ENCODE data around the gene CYB5D1.

The CYB5D1 gene

GRCh38 chr17:7846063-7846735 lies 11.6 kb upstream of the CYB5D1 start:
- DNase-seq = no peak

- no peak for DNase-seq
These were observed 10.8 kb upstream of the CYB5D1 start for GRCh38 chr17:7846765-7847661.

DNA sequence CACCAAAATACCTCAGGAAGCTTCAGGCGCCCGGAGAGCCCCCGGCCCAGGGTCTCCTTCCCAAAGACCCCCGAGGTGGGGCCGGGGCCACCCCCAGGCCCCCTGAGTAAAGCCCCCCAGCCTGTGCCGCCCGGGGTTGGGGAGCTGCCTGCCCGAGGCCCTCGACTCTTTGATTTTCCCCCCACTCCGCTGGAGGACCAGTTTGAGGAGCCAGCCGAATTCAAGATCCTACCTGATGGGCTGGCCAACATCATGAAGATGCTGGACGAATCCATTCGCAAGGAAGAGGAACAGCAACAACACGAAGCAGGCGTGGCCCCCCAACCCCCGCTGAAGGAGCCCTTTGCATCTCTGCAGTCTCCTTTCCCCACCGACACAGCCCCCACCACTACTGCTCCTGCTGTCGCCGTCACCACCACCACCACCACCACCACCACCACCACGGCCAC lies 9.6 kb upstream of the CYB5D1 start:
- DNase-seq = no peak

DNA sequence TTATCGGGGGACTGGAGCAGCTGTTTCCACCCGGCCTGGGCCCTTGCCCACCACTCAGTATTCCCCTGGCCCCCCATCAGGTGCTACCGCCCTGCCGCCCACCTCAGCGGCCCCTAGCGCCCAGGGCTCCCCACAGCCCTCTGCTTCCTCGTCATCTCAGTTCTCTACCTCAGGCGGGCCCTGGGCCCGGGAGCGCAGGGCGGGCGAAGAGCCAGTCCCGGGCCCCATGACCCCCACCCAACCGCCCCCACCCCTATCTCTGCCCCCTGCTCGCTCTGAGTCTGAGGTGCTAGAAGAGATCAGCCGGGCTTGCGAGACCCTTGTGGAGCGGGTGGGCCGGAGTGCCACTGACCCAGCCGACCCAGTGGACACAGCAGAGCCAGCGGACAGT lies 9.1 kb upstream of the CYB5D1 start:
- DNase-seq = no peak

GRCh38 chr17:7849130-7849750 lies 8.6 kb upstream of the CYB5D1 start:
- DNase-seq = no peak

DNA sequence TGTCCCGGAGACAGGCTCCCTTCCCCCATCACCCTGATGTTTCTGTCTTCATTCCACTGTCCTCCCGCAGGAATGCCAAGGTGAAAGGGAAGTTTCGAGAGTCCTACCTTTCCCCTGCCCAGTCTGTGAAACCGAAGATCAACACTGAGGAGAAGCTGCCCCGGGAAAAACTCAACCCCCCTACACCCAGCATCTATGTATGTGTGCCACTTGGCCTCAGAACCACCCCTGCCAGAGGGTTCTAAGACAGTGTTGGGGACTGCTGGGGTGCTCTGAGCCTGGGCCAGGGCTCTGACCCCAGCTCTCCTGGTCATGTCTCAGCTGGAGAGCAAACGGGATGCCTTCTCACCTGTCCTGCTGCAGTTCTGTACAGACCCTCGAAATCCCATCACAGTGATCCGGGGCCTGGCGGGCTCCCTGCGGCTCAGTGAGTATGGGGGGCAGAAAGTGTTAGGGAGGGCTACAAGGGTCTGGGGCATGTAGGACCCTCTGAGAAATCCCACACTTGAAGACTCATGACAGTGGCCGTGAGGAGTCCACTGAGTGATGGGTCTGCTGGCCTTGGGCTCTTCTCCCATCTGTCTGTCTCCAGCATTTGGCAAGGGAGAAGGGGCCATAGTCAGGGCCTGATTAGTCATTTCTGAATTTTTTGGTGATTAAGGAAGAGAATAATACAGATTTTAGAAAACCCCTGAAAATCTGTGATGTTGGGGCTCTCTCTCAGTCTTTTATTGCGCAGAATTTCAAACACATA lies 7.9 kb upstream of the CYB5D1 start:
- DNase-seq = no peak

DNA sequence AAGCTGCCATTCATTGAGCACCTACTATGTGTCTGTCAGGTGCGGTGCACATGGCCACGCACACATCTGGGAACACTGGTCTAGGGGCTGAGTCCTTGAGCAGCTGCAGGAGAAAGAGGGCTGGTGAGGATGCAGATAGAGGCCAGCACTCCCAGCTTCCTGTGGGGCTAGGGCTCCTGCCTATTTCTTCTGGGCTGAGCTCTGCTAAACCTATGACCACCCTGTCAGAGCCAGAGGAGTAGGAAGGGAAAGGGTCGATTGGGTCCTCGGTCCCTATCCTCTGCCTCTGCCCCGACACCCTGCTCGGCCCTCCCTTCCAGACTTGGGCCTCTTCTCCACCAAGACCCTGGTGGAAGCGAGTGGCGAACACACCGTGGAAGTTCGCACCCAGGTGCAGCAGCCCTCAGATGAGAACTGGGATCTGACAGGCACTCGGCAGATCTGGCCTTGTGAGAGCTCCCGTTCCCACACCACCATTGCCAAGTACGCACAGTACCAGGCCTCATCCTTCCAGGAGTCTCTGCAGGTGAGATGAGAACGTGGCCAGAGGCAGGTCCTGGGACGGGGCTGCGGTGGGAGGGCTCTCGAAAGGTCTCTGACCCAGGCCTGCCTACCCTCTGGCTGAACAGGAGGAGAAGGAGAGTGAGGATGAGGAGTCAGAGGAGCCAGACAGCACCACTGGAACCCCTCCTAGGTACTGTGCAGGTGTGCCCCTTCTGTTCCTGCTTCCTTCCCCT lies 6.9 kb upstream of the CYB5D1 start:
- no peak for DNase-seq

GRCh38 chr17:7851438-7852261 lies 6.2 kb upstream of the CYB5D1 start:
- peak; percentile 80 for DNase-seq

DNA sequence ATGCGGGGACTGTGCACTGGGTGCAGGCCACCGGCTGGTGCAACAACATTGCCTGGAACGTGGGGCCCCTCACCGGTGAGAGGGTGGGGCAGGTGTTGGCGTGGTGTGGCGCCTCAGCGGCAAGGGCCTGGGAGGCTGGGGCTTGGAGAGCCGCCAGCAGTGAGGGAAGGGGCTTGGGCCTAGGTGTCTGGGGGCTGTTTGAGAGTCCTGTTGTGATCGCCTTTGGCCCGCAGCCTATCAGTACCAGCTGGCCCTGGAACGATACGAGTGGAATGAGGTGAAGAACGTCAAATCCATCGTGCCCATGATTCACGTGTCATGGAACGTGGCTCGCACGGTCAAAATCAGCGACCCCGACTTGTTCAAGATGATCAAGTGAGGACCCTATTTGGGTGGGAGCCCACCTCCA lies 5.5 kb upstream of the CYB5D1 start:
- no peak for DNase-seq

DNA sequence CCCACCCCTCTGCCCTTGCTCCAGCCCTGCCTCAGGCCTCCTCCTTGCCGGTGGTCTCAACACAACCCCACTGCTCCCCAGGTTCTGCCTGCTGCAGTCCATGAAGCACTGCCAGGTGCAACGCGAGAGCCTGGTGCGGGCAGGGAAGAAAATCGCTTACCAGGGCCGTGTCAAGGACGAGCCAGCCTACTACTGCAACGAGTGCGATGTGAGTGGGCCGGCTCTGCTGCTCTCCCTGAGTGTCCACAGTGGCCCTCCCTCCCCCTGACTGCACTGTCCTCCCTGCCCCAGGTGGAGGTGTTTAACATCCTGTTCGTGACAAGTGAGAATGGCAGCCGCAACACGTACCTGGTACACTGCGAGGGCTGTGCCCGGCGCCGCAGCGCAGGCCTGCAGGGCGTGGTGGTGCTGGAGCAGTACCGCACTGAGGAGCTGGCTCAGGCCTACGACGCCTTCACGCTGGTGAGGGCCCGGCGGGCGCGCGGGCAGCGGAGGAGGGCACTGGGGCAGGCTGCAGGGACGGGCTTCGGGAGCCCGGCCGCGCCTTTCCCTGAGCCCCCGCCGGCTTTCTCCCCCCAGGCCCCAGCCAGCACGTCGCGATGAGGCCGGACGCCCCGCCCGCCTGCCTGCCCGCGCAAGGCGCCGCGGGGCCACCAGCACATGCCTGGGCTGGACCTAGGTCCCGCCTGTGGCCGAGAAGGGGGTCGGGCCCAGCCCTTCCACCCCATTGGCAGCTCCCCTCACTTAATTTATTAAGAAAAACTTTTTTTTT lies 4.7 kb upstream of the CYB5D1 start:
- no peak for DNase-seq

GRCh38 chr17:7853691-7854038 lies 4.1 kb upstream of the CYB5D1 start:
- DNase-seq = no peak

DNA sequence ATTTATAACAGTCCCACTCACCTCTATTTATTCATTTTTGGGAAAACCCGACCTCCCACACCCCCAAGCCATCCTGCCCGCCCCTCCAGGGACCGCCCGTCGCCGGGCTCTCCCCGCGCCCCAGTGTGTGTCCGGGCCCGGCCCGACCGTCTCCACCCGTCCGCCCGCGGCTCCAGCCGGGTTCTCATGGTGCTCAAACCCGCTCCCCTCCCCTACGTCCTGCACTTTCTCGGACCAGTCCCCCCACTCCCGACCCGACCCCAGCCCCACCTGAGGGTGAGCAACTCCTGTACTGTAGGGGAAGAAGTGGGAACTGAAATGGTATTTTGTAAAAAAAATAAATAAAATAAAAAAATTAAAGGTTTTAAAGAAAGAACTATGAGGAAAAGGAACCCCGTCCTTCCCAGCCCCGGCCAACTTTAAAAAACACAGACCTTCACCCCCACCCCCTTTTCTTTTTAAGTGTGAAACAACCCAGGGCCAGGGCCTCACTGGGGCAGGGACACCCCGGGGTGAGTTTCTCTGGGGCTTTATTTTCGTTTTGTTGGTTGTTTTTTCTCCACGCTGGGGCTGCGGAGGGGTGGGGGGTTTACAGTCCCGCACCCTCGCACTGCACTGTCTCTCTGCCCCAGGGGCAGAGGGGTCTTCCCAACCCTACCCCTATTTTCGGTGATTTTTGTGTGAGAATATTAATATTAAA lies 3.6 kb upstream of the CYB5D1 start:
- DNase-seq = no peak

- no peak for DNase-seq
These were observed 2.7 kb upstream of the CYB5D1 start, which contains the start of gene TMEM88 for GRCh38 chr17:7854851-7855659. TSS of gene TMEM88 (plus strand) at chr17:7855066. CDS start at chr17:7855075, 9 bp downstream.

DNA sequence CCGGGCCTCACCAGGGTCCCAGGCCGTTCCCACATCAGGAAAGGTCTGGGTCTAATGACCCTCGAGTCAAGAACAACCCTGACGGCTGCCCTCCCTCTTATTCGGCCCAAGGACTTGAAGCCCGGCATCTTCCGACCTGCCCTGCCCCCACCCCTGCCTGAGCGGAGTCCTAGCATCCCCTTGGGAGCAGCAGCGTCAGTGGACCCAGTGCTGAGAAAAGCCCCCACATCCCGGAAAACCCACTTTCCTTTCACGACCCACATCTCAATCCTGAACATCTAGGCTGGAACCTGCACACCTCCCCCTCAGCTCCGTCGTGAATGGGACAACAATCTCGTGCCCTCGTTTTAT lies 2.2 kb upstream of the CYB5D1 start:
- no peak for DNase-seq

GRCh38 chr17:7856011-7856810 lies 1.6 kb upstream of the CYB5D1 start:
- DNase-seq = peak; percentile 45

DNA sequence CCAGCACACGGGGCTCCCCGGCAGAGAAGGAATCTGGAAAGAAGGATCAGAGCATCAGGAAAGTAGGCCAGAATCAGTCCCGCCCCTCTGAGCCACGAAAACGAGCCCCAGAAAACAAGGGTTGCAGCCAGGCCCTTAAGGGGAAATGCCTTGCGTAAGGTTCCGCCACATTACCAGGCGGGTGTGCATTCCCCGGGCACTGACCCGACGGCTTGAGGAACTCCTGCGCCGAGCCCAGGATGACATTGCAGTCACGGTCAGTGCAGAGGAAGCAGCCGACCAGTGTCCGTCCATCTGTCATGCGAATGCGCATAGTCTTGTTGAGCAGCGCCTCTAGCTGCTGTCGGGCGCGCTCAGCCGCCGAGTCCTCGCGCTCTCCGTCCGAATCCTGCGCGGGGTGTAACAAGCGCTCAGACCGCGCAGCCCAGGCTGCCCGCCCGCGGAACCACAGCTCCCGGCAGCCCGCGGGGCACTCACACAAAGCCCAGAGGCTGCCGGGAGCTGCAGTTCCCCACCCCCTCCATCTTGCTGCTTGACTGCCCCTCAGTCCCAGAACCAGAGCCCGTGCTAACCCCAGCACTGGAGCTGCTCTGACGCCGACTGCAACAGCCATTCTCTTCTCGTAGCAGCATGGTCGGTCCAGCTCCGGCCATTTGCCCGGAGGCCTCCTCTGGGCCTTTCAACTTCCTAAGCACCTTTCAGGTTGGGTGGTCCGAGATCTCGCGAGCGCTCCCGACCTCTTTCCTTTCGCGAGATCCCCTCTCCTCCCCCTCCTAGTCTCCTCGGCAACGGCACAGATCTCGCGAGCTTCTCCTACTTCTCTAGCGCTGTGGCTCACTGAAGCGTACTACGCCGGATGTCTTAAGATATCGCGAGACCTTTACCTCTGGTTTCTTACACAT lies 741 bp upstream of the CYB5D1 start, which contains the start of gene NAA38:
Gene NAA38 (minus strand): TSS at position 749 of the 902 bp plus-strand sequence. CDS start 96 bp downstream, at position 653.
- DNase-seq = peak; percentile 100

- DNase-seq = peak; percentile 49
These were observed 663 bp downstream of the CYB5D1 start for GRCh38 chr17:7858522-7858810.

Measured in fibroblast of skin of right quadriceps (primary cell).